SW480 (cell line): ENCODE results near the gene SAP25.
A peak's percentile ranks its signal among the peaks of the same experiment; 100 is the strongest.
"Not testable (repeated sequence)": the region's sequence is repeated elsewhere in the genome, so short reads cannot be mapped to it uniquely, and the experiment has no call there.

Experiments used
- DNase-seq: peaks from one replicate; pipeline ENCODE4 v3.0.0-alpha.2; 2016; ENCODE audit warnings: low spot score

The SAP25 gene

DNA sequence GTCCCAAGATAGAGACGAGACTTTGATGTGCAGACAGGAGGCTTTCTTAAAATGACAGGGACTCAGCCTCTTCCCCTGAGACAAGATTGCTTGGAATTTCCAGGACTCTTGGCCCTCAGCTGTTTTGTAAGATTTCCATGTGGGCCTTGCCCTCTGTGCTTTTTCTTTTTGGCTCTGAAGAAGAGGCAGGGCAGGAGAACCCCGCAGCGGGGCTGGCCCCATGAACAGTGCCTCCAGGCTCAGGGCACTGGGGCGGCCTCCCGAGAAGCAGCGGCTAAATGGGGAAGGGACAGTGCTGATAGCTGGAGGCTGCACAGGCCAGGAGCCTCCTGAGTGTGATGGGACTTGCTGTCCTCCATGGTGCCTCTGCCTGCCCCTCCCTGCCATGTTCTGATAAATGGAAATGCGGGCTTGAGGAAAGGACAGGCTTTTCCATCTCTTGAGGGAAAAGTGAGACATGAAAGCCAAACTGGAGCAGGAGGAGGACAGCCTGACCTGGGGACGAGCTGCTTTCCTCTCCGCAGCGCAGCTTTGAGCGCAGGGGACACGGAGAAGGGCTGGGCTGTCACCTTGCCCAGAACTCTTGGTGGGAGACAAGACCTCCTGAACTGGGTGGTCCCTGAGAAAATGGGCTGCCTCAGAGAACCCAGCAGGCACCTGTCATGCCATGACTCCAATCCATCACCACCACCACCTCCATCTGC lies 12.1 kb downstream of the SAP25 start:
- DNase-seq = no peak

- no peak for DNase-seq
These were observed 14.6 kb downstream of the SAP25 start for GRCh38 chr7:100559127-100559526.

DNA sequence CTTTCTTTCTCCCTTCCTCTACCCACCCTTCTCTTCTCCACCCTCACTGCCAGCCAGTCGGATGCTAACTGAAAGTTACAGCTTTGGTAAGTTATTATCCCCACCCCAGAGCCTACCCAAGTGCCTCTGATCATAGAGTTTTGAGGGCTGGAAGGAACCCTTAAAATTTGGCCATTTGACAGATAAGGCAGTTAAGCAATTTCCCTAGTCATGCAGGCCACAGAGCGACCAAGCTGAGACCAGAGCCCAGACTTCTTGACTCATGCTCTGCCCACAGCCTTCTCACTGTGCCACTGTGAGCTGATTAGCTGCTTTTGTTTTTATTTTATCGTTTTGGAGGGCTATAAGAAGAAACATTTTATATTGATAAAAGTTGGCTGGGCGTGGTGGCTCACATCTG lies 17.2 kb downstream of the SAP25 start:
- no peak for DNase-seq

DNA sequence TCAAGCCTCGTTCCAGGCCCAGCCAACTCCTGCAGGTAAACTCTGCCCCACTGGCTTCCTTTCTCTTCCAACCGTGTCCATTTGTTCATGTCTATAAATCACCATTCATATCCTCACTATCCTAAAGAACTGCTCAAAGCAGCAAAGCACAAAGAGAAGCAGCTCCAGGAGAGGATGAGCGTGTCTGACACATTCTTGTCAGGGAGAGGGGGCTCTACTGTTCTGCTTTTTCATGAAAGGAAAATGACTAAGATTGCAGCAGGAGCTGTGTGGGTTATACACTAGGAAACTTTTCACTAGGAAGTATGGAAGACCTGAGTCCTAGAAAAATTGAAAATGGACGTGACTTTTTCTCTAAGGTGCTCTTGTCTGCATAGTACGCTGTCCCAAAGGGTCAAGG lies 18.0 kb downstream of the SAP25 start:
- DNase-seq = no peak

GRCh38 chr7:100553032-100553431 lies 20.7 kb downstream of the SAP25 start:
- no peak for DNase-seq

DNA sequence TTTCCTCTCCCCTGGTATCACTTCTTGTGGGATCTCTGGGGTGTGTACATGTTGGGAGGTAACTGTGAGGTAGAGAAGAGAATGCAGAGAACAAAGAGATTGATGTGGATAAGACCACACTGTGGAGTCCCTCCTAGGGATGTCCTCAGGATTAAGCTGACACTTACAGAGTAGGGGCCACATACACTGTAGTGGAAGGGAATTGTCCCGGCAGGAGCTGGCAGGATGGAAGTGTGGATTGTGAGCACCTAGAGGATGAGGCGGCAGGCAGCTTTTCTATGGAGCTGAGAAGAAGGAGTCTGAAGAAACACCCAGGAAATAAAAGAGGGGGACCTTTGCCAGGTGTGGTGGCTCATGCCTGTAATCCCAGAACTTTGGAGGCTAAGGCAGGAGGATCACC lies 21.2 kb downstream of the SAP25 start:
- DNase-seq = no peak

DNA sequence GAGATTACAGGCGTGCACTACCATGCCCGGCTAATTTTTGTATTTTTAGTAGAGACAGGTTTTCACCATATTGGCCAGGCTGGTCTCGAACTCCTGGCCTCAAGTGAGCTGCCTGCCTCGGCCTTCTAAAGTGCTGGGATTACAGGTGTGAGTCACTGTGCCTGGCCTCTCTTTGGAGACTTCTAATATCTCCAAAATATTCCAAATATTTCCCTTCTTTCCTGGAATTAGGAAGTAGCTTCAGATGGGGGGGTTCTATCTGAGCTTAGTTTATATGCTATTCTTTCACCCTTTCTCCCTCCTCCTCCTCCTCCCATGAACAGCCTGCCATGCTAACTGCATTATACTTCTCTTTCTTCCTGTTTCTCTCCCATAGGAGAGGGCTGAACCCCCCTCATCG lies 25.3 kb downstream of the SAP25 start:
- DNase-seq = not testable (repeated sequence)

DNA sequence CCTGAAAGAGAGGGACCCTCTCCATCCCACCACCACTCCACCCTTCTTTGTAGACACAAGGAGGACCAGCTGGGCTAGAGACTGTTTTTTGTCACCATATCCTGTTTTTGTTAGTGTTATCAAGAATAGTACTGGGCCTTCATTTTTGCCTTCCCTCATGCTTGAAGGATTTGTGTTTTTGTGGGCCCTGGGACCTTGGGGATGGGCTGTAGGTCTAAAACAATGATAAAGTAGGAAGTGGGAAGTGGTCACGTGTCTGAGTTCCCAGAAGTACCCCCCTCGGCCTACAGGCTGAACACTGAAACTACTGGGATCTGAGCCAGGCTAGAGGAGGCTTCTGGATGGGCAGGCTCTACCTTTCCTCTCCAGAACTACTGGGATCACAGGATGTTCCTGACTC lies 25.8 kb downstream of the SAP25 start:
- no peak for DNase-seq

- DNase-seq = no peak
These were observed 26.5 kb downstream of the SAP25 start for GRCh38 chr7:100546926-100547800.

DNA sequence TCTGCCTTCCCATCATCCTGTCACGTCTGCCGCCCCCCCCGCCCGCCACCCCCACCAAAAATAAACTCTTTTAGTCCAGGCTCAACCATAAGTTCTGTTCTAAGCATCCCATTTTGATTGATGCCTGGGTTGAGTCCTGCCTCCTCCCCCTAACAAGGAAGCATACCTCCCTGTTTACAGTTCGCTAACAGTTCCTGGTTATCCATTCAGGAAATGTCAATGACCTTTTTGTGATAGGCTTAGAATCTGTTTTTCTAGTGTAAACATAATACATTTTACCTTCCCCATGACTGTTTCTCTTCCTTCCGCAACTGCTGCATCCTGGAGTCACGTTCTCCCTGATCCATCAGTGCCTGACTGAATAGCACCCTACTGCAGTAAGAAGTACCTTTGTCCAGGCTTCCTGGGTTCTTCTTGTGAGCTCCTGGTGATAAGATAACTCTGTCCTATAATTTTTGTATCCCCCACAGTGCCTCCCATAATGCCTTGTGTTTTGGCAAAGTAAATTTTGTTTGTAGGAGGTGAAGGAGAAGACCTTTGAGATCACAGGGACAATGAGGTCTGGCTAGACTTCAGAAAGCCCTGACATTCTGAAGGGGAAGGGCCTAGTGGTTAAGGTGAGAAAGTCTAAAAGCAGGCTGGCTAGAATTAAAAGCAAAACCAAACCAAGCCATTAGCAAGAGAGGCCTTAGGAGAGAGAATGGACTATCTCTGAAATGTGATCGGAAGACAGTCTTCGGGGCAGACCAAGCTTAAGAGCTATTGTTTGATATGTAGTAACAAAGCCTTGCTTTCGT lies 27.4 kb downstream of the SAP25 start:
- DNase-seq = peak; percentile 40

- DNase-seq = peak; percentile 98
These were observed 28.2 kb downstream of the SAP25 start for GRCh38 chr7:100545360-100546128.

DNA sequence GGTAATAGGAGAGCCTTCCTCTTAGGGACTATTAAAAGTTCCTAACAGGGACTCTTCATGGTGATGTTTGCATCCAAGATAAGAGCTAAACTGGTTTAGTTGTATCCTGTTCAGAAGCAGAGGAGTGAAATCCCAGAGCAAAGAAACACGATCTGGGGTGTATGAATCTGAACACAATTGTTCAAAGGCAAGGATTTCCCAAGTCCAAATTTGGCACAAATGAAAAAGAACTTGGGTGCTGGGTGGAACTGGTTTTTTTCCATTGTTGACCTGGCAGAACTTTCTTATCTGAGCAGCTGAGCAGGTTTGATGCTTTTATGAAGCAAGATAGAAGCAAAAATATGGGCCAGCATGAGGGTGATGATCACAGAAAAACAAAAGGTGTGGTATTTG lies 28.7 kb downstream of the SAP25 start:
- no peak for DNase-seq

- no peak for DNase-seq
These were observed 29.3 kb downstream of the SAP25 start for GRCh38 chr7:100544386-100544785.

GRCh38 chr7:100543586-100543985 lies 30.1 kb downstream of the SAP25 start:
- DNase-seq = no peak

DNA sequence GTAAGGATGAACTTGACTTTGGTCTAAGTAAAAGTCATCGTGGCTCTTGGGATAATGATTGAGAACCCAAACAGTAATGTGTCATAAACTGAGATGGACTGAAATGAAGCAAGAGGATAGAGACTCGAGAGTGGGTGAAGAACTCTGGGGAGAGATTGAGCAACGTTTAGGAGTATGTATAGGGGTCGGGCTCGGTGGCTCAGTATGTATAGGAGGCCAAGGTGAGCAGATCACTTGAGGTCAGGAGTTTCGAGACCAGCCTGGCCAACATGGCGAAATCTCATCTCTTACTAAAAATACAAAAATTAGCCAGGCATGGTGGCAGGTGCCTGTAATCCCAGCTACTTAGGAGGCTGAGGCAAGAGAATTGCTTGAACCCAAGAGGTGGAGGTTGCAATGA lies 32.4 kb downstream of the SAP25 start:
- DNase-seq = not testable (repeated sequence)

GRCh38 chr7:100540073-100540723 lies 33.5 kb downstream of the SAP25 start:
- DNase-seq = peak; percentile 54

DNA sequence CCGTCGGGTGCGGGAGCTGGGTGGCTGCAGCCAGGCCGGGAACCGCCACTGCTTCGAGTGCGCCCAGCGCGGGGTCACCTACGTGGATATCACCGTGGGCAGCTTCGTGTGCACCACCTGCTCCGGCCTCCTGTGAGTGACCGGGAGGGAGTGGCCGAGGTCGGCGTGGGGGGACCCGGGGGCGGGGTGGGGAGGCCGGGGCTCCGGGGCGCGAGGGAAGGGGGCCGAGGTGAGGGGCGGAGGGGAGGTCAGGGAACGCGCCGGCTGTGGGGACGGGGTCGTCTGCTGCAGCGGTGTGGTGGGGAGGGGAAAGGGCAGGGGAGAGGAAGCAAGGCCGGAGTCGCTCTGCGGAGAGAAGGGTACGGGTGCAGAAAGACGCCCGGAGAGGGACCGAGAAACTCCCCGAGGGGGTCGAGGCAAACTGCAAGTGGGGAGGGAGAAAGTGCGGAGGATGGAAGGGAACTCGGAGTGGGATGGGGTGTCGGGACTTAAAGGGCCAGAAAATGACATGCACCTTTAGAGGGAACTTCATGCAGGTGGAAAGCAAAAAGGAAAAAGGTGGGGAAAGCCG lies 34.2 kb downstream of the SAP25 start:
- peak; percentile 51 for DNase-seq

DNA sequence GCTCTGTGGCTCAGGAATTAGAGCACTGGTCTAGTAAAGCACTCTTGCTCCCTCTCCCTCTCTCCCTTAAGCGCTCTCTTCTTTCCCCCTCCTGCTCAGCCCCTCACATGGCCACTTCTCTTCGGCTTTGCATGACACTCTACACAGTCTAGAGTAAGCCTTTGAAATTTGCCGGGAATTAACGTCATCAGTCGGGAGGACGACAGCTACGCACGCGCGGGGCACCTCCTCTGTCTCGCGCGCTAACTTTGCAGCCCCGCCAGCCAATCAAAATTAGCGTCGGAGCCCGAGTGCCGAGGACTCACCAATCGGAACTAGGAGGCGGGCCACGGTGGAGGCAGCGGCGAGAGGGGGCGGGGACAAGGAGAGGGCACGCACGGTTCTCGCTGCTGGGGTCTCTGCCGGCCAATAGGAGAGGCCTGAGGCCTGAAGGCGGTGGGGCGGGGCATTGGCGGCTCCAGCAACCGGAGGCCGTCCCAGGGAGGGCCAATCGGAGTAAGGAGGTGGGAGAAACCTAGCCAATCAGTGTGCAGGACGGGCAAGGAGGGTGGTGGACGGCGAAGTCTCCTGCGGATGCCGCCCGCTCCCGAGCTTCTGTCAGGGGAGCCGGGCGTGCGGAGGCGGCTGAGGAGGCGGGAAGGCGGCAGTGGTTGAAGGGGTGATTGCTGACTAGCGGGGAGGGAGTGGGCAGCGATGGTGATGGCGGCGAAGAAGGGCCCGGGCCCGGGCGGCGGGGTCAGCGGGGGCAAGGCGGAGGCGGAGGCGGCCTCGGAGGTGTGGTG lies 34.9 kb downstream of the SAP25 start, which contains the start of gene AGFG2:
Gene AGFG2, plus strand, starts transcription at position 550 of the 782 bp plus-strand sequence. Its CDS starts 144 bp downstream, at position 694.
- DNase-seq = peak; percentile 100

DNA sequence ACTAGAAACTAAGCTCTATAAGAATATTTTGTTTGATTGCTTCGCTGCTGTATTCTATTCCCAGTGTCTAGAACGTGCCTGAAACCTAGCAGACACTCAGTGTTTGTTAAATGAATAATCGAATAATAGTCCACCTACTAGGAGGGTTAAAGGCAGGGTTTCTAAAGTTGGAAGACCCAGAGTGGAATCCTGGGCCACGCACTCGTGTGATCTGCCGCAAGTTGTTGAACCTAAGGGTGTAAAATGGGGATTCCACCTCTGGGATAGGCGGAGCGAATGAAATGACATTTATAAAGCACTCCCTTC lies 35.4 kb downstream of the SAP25 start:
- DNase-seq = no peak

- DNase-seq = not testable (repeated sequence)
These were observed 37.0 kb downstream of the SAP25 start for GRCh38 chr7:100536695-100537094.
